Stimulated activated CD4-positive, alpha-beta T cell treated with anti-CD3 and anti-CD28 coated beads, Interleukin-1b, Interleukin-23, amount 100 ng/mL, for 1 hour (primary cell): ENCODE results near the gene HSD11B1.

Experiments used
- DNase-seq, 2 donors: peaks; one replicate each; pipeline ENCODE4 v3.0.0-alpha.2; 2020; ENCODE audit warnings: low read depth in 2 of 2

Gene HSD11B1

DNA sequence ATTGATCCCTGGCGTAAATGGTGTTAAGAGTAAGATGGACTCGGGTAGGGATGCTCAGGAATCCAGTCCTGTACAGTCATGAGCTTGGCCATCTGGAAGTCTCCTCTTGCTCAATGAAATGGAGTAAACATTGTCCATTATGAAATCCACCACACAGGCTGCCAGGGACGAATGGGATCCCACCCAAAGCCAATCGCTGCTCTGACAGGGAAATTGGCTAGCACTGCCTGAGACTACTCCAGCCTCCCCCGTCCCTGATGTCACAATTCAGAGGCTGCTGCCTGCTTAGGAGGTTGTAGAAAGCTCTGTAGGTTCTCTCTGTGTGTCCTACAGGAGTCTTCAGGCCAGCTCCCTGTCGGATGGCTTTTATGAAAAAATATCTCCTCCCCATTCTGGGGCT is at the start of gene HSD11B1:
HSD11B1 (plus strand) TSS at position 263 of the 400 bp plus-strand sequence; CDS start at position 360, 97 bp downstream.
- no peak for DNase-seq

DNA sequence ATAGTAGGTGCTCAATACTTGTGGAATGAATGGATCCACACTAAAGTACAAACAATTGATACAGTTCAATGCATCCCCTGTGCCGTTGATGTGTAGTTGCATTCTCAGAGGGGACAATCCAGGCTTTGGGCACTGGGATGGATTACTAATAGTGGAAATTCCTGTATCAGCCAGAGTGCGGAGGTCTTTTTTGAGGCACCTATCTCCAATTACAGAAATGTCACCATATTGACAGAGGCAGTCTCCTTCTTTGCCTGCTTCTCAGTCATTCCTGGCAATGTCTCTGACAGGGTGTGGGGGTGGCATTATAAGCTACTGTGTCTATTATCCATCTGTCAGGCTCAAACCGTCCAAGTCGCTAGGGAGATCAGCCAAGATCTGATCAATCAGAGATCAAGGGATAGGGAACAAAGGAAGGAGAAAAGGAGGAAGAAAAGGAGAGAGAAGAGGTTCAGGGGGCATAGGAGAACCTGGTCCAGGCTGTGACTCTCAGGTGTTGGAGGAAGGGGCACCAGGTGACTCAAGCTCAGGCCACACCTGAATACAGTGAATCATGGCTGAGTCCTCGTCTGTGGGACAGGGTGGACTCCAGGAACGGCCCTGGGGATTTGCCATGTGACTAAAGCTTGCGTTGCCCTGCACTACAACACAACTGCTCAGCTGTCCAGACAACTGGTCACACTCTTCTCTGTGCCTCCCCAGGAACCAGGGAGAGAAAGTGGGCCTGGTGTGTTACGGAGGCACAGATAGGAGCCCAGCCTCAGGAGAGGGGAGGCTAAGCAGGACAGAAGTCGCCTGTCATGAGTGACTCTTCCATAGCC is 49.0 kb upstream of the HSD11B1 start:
- DNase-seq: no peak

DNA sequence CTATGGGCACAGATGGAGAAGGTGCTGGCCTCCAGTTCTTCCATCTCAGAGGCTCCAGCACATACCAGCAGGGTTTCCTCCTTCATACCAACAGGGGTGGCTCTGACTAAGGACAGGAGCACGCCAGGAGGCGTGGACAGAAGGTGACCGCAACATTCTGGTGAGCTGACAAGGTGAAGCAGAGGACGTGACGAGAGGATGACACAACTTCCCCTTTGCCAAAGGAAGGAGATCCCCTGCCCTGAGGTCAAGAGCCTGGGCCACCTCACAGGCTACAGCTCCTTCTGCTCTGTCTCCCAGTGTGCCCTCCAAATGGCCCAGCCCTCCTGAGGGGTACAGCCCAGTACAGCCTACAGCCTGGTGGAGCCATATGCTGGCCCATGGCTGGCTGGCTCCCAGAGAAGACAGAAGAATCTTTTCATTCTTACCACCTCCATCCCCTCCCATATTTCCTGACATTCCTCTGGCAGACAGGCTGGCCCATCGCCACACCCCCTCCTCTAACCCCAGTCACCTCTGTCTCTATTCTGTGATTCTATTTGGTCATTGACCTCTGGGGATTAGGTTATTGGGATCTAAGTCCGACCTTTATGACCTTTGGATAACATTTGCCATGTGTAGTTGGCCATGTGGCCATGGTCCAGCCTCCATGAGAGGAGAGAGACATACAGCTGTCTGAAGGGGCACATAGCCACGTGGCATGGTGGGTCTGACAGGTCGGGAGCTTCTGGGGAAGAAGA is 47.3 kb upstream of the HSD11B1 start:
- no peak for DNase-seq

DNA sequence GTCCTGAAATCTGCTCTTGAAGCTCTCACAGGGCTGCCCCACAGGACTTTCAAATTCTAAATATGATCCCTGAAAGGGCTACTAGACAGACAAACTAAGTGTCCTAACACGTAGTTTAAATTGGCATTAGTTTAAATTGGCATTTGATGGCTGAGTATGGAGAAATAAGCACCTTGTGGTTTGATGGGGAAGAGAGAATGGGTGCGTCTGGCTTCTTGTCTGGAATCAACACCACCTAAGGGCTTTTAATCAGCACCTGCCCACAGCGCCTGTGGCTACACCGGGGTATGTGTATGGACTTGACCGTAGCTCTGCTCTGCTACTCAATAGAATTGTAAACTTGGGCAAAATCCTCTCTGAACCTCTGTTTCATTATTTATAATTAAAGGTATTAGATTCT is 46.7 kb upstream of the HSD11B1 start:
- no peak for DNase-seq

DNA sequence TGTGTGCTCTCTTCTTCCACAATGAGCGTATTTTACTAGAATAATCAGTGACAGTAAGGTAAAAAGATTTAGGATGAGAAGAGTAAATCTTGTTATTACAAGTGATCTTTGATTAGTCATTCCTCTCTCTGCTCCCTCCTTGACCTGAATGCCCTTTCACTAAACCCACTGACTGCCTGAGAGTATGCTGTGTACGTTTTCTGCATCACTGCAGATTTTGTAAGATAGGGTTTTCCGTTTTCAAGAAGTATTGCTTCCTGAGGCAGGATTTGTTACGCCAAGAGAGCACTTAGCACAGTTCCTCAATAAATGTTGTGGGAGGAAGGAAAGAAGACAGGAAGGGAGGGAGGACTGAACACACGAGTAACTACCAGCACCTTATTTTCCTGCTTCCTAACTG is 44.7 kb upstream of the HSD11B1 start:
- no peak for DNase-seq

DNA sequence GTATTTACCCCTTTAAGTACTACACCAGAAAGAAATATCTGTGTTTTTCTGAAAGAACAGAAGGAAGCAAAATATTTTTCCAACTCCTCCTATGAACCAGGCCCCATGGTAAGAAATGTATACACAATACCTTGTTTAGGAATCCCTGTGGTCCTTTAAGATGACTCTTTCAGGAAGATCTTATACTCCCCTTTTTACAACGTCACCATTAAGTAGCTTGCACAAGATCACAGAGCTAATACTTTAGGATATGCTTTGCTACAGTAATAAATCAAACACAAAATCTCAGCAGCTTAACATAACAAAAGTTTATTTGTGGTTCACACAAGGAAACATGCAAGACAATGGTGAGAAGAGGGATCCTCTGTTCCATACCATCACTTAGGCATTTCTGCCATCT is 43.6 kb upstream of the HSD11B1 start:
- DNase-seq: no peak

DNA sequence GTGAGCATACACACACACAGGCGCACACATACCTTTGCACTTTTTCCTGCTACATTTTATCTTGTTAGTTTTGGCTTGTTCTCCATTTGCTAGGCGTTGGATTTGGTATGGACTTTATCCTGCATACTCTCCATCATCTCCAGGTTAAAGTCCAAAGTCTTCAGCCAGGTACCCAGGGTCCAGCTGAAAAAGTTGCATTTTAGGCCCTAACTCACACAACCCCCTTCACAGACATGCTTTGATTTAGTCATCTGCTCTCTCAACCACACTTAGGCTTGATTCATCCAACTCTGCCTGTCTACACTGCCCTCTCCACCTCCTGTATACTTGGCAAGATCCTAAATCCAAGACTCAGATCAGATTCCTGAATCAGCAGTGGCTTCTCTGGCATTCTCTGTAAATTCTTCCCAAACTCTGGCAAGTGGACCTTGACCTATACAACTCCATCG is 41.7 kb upstream of the HSD11B1 start:
- DNase-seq: no peak

DNA sequence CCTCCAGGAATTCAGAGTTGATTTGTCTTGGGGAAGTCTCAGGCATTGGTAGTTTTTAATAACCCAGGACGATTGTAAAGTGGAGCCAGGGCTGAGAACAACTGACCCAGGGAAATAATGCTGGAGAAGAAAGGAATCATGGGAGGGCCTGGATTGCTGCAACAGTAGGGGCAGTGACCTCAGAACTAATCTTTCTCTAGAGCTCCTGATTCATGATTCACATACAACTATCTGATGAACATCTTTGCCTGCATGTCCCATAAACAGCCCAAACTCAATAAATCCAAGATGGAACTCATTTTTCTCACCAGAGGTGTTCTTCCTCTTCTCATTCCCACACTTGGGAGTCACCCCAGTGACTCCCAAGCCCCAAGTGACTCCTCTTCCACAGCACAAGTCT is 37.5 kb upstream of the HSD11B1 start:
- DNase-seq: no peak

DNA sequence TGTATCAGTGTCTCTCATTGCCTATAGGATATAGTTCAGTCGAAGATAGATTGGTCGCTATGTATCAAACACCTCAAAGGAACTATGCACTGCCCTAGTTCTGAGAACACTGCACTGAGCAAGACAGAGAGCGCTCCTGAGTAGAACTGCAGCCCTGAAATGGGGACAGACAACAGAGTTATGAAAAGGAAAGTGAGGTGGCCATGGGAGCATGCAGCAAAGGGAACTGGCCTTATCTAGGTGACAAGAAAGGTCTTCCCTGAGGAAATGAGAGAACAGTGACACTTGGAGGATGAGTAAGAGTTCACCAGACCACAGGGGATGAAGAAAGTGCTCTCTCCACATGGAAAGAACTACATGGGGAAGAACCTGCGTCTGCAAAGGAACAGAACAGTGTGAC is 36.9 kb upstream of the HSD11B1 start:
- DNase-seq: no peak

DNA sequence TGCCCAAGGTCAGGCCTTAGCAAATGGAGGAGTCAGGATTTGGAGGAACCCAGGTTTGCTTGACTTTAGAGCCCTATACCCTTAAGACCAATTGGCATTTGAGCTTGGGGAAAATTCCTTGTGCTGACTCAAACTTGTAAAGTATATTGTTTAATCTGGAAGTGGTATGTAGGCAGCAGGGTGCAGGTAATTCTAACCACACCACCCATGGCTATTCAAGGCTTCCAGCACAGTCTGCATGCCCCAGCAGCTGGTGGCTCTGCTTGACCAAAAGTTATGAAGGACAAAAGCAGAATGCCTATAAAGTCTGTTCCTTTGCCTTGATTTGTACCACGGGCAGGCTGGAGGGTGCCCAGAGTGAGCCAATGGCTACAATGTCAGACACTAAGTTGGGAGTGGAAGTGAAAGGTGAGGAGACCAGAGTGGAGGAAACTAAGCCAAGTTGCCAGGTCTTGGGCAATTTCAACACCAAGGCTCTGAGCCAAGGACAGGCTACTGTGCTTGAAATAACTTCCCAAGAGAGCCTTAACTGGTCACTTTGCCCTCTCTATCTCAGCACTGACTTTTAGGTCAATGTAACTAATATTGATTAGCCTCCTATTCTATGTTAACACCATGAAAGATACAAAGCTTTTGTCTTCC is 34.1 kb upstream of the HSD11B1 start:
- DNase-seq: no peak

DNA sequence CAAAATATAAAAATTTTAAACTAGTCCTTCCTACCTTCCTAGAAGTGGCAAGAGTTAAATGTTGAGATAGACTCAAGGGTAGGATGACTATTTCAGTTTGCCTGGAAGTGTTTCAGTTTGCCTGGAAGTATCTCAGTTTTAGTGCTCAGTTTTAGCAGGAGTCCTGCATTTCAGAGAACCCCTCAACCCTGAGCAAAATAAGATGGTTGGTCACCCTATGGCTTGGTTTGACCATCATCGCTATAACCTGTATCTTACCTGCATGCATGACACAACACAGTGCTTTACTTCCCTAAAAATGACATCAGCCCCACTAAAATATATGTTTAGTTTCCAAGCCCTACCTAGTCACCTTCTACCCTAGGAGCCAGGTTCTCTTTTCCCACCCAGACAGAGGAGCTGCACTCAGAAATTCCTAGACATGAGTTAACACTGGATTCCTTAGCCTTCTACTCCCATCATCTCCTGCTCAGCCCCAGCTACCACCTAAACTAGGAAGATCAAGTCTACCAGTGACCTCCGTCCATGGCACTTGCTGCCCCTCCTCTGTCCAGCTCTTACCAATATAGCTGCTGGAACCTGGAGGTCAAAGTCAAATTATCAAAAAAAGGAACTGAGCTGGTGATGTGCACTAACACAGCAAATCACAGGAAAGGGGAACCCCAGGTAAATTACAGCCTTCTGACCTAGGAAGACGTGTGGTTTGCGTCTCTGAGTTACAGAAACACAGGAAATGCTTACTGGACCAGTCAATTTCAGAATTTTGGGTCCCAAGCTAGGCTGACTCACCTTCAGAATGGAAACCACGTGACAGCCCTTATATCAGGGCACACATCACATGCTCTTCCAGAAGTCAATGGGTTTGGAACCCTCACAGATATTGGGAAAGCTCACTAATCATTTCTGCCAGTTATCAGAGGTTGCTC is 31.7 kb upstream of the HSD11B1 start:
- DNase-seq: no peak

DNA sequence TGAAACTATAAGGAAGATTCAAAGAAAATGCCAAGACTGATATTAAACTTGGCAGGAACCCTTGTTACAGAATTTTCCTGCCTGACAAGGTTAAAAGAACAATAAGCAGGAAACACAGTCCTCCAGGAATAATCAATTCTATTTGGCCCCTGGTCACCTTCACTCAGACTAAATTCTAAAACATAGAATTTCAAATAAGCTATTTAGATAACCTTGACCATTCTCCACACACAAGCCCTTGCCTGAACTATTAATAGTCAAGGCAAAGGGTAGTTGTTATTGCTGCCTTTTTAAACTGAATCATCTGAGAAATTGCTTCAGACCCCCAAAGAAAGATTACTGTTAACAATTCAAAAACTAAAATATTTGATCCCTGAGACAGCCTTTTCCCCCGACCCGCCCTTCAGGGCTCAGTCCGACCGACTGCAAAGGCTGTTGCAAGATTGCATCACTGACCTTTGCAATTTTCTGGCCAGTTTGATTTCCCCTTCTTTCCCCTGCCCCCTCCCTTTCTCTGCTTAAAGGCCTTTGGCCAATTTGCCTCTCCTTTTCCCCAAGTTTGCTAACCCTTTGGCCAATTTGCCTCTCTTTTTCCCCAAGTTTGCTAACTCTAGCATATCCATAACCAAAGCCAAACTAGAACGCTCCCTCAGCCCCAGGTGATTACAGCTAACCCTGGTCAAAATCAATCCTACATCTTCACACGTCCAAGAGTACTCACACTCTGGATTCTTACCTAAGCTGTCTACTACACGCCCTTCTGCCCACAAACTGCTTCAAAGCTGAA is 30.8 kb upstream of the HSD11B1 start:
- no peak for DNase-seq

DNA sequence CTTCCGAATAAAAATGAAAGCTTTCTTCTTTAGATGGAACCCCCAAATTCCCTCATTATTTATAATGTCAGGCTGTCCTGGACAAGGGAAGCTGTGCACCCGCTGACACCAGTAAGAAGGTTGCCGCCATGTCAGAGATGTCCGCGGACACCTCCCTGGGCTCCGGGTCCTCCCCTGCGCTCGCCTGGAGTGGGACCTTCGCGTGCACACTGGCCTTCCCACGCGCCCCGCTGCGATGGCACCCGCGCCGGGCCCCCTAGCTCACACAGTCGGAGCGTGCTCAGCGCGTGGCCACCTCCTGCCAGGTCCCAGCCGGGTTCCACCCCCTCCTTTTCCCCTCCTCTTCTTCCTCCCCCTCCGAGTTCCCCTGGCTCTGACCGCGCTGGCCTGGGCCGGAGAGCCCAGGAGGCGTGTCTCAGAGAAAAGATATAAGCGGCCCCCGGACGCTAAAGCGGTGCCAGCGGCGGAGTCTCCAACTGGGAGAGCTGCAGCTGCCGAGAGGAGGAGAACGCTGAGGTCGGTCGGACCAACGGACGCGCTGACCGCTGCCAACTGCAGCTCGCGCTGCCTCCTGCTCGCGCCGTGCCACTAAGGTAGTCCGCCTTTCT is 29.6 kb upstream of the HSD11B1 start, which contains the start of gene G0S2:
G0S2 (plus strand) TSS at position 456 of the 608 bp plus-strand sequence. CDS start 273 bp downstream, outside the sequence.
- no peak for DNase-seq

DNA sequence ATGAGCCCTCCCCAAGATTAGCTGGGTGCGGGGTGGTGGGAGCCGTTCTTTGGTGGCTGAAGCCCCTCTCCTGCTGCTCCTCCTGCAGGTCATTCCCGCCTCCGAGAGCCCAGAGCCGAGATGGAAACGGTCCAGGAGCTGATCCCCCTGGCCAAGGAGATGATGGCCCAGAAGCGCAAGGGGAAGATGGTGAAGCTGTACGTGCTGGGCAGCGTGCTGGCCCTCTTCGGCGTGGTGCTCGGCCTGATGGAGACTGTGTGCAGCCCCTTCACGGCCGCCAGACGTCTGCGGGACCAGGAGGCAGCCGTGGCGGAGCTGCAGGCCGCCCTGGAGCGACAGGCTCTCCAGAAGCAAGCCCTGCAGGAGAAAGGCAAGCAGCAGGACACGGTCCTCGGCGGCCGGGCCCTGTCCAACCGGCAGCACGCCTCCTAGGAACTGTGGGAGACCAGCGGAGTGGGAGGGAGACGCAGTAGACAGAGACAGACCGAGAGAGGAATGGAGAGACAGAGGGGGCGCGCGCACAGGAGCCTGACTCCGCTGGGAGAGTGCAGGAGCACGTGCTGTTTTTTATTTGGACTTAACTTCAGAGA is 29.0 kb upstream of the HSD11B1 start:
- DNase-seq: no peak

DNA sequence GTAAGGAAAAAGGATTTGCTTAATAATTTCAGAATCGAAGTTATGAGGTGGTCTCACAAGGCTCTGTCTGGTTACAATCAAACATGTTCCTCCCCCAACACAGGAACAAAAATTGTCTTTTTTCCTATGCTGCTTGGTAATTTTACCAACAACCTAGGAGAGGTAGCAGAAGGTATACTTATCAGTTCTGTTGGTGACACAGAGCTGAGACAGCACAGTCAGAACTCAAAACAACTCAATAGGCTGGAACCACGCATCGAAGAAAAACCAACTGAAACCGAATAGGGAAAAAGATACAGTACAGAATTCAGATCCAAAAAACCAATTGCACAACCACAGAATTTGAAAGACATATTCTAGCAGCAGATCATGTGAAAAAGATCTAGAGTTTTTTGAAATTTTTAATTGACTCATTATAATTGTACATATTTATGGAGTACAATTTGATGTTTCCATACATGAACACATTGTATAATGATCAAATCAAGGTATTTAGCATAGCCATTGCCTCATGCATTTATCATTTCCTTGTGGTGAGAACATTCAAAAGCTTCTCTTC is 25.6 kb upstream of the HSD11B1 start:
- no peak for DNase-seq

DNA sequence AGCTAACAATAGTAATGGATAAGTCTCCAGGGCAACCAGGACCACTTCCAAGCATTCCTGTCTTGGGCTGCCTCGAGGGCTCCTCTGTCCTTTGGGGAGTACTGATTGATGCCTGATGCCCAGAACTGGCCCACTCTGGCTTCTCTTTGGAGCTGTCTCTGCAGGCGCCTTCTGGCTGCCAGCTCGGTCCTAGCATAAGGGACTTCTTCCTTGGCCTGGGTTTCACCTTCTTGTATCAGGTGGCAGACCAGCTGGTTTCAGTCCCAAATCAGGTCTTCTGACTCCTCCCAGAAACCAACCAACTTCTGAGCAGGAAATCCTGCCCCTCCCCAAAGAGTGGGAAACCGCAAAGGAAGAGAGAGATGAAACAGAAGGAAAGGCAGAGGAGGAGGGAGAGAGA is 18.8 kb upstream of the HSD11B1 start:
- no peak for DNase-seq

DNA sequence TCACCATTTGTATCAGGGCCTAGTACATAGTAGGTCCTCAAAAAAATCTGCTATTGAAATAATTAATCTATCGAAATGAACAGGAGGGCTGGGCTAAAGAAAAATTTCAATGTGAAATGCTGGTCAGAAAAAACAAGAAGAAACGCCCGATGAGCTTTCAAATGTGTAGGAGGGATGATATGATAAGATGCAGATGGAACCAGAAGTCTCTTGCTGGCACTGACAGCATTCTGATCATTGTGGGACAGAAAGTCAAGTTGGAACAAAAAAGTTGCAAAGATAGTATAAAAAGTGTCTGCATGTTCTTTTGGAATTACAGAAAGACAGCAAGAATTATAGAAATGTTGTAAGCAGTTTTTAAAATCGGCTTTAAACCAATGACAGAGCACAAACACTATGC is 18.3 kb upstream of the HSD11B1 start:
- DNase-seq: no peak

DNA sequence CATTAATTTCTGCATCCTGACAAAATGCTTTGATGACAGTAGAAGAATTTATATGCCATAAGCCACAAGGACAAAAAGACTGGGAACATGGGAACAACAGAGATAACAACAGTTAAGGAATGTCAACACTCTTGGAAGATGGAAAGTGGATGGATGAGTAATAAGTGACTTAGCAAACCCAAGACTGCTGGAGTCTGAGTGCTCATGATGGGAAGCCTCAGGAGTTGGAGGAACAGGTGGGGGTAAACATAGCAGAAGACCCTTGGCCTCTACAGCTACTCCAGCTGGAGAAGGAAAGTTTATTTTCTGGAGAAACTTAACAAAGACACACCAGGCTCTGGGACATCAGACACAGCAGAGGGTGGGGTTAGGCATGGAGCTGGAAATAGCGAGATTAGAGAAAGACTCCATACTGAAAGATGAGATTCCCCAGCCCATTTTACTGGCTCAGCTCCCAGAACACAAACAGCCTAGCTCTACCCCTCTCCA is 15.9 kb upstream of the HSD11B1 start:
- DNase-seq: no peak

DNA sequence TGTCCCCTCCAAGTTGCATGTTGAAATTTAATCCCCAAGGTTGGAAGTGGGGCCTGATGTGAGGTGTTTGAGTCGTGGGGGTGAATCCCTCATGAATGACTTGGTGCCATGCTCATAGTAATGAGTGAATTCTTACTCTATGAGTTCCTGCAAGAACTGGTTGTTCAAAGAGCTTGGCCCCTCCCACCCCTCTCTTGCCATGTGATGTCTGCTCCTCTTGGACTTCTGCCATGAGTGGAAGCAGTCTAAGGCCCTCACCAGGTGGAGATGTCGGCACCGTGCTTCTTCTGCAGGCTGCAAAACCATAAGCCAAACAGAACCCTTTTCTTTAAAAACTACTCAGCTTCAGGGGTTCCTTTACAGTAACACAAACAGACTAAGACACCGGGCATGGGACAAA is 15.2 kb upstream of the HSD11B1 start:
- DNase-seq: no peak
